ENCODE data around the gene GATAD2B.
"Not testable (repeated sequence)": the region's sequence is repeated elsewhere in the genome, so short reads cannot be mapped to it uniquely, and the experiment has no call there.

Gene GATAD2B

DNA sequence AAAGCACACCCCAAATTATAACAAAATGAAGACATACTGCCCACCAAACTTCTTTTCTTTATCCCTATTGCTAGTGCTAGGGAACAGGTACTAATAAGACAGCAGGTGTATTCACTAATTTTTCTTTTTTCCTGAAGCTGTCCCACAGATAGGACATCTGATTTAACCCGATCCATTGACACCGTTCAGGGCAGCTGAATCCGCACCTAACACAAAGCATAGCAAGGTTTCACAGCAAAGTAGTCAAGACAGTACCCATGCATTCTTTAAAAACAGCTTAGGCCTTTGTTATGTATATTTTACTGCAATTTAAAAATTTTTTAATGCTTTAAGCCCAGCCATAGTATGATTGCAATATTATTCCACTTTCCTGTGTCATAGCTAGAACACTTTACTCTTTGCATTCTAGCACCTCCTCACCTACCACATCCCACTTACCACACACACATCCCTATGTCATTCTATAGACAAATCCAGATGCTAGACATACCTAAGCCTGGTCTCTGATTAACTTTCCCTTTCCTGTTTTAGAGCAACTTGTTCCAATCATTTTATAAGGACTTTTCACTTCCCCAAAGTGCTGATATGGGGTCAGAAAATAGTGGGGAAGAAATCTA is 40.4 kb downstream of the GATAD2B start:
- no peak for DNase-seq

DNA sequence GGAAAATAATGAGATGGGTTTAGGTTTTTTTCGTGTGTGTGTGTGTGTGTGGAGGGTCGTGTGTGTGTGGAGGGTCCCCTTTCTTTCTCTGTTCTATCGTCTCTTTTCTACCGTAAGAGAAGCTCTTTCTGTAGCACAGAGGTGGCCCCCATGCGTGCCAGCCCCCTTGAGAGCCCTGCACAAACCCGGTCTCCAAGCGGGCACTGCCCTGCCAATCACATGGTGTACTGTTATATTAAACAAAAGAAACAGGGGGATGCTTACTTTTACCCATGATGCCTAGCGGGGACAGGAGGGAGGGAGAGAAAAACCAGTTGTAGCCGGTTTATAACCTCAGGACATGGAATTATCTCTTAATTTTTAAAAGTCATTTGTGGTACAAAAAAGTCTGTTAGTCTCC is 41.0 kb downstream of the GATAD2B start:
- DNase-seq = no peak

DNA sequence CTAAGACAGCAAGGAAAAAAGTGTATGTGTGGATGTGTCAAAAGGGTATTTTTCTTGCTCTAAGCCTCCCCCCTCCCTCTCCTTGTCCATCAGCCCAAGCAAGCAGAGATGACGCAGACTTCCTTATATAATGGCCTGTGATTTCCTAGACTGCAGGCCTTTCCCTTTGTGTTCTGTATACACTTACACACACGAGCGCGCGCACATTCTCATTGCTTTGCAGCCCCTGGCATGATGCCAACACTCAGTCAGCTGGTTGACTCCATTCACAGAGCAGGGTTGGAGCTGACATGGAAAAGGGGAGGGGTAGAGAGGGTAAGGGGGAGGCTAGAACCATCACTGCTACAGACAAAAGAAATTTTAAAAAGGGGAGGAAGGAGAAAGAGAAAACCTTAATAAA is 41.8 kb downstream of the GATAD2B start:
- peak; percentile 14 to 56 for DNase-seq

DNA sequence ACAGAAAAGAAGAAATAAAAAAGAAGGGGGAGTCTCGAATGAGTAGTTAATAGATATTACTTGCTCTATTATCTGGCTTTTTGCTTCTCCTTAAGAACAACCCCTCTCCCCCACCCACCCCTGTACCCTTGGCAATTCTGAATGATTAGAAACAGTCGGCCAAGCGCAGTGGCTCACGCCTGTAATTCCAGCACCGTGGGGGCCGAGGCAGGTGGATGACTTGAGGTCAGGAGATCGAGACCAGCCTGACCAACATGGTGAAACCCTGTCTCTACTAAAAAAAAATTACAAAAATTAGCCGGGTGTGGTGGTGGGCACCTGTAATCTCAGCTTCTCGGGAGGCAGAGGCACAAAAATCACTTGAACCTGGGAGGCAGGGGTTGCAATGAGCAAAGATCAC is 42.7 kb downstream of the GATAD2B start:
- no peak for DNase-seq

DNA sequence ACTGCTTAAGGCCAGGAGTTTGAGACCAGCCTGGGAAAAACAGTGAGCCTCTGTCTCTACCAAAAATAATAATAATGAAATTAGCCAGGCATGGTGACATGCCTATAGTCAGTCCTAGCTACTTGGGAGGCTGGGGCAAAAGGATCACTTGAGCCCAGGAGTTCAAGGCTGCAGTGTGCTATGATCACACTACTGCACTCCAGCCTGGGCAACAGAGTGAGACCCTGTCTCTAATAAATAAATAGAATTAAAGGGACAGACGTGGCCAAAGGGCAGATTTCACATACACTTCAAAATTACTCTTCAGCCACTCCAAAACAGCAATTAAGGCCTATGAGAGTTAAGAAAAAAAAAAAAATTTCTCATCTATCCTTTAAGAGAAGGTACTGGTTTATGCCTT is 45.7 kb downstream of the GATAD2B start:
- no peak for DNase-seq

DNA sequence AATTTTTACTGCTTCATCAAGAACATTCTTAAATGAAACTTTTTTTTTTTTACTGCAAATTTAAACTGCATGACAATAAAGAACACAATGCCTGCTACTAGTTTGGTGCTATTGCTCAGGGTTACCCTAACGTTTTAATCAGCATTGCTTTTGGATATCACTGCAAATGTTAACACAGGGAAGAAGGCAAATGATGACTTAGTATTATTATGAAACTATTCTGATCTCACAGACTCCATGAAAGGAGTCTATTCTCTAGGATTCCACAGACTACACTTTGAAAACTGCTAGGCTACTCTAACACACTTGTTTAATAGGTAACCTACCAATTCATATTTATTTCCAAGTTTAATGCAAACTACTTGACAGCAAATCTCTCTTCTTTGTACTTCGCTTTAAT is 49.8 kb downstream of the GATAD2B start:
- no peak for DNase-seq

DNA sequence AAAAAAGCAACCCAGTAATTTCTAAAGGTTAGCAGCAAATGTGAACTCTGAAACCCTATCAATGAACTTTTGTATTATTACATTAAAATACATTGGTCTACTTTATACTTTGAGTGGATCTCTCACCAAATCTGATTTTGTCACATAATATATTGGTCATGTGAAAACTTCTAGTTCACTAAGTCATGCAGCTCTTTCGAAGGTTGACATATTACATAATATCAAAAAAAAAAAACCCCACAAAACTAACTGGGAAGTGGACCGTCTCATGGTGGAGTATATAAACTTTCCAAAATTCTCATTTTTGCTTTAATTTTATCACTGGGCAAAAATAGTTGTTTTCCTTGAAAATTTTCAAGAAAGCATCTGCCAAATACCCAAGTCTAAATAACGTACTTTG is 50.4 kb downstream of the GATAD2B start:
- DNase-seq = no peak

DNA sequence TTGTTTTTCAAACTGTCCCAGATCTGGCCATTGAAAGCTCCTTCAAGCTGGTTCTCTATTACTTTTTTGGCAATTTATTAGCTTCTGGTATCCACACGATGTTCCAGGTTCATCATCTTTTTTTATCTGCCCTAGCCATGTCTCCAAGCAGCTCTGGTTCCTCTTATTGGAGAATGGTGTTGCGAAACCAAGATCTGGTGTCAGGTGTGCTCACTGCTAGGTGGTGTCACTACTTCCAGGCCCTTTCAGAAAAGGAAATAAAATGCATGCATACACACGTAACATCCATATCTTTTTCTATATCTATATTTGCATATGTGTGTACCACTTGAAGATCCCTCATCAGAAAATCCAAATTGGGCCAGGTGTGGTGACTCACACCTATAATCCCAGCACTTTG is 53.3 kb downstream of the GATAD2B start:
- DNase-seq = no peak

DNA sequence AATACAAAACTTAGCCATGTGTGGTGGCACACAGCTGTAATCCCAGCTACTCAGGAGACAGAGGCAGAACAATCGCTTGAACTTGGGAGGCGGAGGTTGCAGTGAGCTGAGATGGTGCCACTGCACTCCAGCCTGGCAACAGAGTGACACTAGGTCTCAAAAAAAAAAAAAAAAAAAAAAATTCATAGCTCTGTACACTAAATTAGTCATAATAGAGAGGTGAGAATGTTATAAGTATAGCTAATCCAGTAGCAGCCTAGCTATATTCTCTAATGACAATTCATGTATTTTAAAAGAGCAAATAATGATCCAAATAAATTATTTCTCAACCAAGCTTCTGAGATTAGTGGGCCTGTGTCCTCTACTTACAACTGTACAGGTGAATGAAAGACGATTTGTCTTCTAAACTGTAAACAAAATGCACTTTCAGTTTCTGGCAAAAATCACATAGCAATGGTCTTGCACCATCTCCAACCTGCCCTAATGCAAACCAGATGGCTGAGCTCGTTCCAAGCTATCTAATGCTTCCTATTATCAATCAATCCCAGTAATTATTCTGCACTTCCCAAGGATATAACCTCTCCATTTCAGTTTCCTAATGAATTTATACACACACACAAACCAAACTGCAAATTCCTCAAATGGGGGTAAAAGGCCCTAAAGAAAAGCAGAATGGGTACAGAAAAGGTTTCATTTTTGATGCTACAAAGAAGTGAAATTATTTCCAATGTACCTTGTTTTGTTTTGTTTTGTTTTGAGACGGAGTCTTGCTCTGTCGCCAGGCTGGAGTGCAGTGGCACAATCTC is 56.5 kb downstream of the GATAD2B start:
- no peak for DNase-seq

DNA sequence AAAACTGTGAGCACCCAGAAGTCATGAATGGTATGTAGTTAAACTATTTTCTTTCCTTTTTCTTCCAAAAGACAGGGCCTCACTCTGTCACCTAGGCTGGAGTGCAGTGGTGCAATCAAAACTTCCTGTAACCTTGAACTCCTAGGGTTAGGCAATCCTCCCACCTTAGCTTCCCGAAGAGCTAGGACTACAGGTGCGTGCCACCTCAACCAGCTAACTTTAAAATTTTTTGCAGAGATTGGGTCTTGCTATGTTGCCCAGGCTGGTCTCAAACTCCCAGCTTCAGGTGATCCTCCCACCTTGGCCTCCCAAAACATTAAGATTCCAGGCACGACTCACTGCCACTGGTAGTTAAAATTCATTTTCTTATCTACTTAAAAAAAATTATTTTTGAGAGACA is 62.5 kb downstream of the GATAD2B start:
- DNase-seq = no peak

DNA sequence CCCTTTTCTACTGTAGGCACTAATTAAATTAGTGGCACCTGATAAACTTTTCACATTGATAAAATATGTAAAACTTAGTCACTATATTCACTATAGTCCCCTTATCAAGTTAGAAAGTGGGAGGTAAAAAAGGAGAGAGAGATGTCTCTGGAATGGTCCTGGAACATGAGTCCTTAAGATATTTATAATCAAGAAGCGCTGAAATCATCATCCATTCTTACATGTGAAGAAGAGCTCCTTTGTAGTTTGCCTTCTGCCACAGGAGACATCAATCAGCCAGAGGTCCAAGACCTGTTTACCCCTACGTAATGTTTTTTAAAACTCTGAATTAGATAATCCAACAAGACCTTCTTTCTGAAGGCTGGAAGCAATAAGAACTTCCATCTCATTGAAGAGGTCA is 65.3 kb downstream of the GATAD2B start:
- DNase-seq = no peak

DNA sequence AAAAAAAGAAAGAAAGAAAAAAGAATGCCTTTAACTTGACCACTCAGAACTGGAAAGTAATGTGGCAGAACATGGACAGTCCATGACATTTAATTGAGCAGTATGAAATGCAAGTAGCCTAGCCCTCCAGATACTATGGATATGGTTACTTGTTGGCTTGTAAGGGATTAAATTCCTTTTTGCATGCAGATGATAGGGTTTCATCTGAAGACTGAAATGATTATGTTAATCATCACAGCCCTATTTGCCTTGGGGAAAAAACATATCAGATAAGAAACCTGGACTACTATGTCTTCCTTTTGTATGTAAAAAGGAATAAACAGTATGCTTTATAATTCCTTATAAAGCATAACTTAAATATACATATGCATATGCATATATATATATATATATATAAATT is 66.0 kb downstream of the GATAD2B start:
- DNase-seq = no peak

DNA sequence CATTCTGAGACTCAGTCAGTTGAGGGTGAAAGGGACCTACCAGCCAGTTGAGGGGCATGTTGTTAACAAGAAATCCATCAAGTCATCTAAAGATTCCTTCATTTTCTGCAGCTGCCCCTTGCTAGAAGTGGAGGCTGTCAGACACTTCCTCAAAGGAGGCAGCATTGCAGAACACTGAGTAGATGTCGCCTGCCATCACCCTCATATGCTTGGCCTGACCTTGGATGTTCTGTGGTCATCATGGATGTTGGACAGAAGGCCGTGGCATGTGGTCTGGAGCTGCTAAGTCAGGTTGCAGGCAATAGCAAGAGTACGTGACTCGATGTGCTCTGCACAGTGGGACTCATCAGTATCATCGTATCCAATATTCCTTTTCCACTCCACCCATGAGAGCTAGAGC is 70.6 kb downstream of the GATAD2B start:
- no peak for DNase-seq

DNA sequence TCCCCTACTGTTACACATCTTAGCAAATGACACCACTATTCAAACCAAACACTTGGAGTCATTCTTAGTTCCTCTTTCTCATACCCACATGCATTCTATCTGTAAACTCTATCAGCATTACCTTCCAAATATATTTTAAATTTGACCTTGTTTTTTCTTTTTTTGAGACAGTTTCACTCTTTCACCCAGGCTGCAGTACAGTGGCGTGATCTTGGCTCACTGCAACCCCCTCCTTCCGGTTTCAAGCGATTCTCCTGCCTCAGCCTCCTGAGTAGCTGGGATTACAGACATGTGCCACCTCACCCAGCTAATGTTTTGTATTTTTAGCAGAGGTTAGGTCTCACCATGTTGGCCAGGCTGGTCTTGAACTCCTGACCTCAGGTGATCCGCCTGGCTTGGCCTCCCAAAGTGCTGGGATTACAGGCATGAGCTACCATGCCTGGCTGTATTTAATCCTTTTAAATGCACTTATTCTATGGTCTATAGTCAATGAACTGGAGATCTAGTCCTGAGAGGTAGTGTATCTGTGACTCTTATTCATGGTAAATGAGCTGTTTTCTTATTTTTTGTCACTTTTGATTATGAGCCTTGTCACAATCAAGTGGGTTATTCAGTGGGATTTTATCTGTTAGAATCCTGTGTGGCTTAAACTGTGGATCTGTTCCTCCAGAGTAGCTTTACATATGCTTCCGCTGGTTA is 73.1 kb downstream of the GATAD2B start:
- DNase-seq = no peak

DNA sequence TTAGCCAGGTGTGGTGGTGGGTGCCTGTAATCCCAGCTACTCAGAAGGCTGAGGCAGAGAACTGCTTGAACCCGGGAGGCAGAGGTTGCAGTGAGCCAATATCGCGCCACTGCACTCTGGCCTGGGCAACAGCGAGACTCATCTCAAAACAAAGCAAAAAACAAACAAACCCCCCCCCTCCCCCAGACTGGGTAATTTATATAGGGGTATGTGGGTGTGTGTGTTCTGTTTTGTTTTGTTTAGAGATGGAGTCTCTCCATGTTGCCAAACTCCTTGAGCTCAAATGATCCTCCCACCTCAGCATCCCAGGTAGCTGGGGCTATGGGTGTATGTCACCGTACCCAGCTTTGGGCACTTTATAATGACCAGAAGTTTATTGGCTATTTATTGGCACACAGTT is 74.0 kb downstream of the GATAD2B start:
- DNase-seq = no peak

DNA sequence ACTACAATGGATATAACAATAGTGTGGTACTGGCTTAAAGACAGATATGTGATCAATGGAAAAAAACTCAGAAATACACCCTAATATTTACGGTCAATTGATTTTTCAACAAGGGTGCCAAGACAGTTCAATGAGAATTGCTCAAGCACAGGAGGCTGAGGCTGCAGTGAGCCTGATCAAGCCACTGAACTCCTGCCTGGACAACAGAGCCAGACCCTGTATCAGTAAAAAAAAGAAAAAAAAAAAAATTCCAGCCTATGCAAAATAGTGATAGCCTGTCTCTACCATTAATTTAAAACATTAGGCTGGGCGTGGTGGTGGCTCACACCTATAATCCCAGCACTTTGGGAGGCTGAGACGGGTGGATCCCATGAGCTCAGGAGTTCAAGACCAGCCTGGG is 77.6 kb downstream of the GATAD2B start:
- no peak for DNase-seq

DNA sequence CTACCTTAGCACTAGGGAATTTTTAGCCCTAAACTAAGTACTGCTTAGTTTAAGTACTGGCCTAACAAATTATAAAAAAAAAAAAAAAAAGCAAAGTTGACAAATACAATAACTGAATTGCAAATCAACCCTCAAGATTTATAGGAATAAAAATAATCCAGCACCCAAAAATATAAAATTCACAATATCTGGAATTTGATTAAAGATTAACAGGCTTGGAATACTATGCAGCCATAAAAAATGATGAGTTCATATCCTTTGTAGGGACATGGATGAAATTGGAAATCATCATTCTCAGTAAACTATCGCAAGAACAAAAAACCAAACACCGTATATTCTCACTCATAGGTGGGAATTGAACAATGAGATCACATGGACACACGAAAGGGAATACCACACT is 78.4 kb downstream of the GATAD2B start:
- DNase-seq = not testable (repeated sequence)

DNA sequence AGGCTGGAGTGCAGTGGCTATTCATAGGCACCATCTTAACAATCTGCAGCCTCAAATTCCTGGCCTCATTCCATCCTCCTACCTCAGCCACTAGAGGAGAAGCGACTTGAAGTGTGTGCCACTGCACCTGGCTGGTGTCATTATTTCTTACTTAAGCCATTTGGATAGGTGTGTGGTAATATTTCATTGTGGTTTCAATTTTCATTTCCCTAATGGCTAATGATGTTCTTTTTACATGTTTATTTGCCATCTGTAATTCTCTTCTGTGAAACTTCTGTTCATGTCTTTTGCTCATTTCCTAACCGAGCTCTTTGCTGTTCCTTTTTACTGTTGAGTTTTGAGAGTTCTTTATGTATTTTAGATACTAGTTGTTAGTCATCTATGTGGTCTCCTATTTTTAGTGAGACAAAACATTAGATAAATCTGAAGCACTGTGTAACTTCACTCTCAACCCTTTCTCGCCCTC is 80.7 kb downstream of the GATAD2B start:
- no peak for DNase-seq

DNA sequence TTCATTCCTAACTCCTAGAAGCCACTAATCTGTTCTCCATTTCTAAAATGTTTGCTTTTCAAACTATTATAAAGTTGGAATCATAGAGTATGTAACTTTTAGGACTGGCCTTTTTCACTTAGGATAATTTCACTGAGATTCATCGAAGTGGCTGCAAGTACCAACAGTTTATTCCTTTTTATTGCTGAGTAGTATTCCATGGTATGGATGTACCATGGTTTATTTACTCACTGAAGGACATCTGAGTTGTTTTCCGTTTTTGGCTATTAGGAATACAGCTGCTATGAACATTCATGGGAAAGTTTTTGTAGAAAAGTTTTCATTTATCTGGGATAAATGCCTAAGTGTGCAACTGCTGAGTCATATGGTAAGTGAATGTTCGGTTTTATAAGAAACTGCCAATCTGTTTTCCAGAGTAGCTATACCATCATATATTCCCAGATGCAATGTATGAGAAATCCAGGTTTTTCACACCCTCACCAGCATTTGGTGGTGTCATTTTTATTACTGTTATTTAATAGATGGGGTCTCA is 81.2 kb downstream of the GATAD2B start:
- DNase-seq = no peak

DNA sequence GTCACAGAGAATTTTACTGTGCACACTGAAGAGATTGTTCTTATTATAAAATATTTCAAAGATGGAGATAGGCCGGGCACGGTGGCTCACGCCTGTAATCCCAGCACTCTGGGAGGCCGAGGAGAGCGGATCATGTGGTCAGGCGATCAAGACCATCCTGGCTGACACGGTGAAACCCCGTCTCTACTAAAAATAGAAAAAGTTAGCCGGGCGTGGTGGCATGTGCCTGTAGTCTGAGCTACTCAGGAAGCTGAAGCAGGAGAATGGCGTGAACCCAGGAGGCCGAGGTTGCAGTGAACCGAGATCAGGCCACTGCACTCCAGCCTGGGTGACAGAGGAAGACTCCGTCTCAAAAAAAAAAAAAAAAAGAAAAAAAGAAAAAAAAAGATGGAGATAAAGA is 82.0 kb downstream of the GATAD2B start:
- not testable (repeated sequence) for DNase-seq

DNA sequence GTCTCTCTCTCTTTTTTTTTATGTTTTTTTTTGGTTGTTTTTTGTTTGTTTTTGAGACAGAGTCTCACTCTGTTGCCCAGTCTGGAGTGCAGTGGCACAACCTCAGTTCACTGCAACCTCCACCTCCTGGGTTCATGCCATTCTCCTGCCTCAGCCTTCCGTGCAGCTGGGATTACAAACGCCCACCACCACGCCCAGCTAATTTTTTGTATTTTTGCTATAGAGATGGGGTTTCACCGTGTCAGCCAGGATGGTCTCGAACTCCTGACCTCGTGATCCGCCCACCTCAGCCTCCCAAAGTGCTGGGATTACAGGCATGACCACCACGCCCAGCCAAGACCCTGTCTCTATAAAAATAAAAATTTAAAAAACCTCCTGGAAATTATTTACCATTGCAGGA is 88.8 kb downstream of the GATAD2B start:
- not testable (repeated sequence) for DNase-seq

DNA sequence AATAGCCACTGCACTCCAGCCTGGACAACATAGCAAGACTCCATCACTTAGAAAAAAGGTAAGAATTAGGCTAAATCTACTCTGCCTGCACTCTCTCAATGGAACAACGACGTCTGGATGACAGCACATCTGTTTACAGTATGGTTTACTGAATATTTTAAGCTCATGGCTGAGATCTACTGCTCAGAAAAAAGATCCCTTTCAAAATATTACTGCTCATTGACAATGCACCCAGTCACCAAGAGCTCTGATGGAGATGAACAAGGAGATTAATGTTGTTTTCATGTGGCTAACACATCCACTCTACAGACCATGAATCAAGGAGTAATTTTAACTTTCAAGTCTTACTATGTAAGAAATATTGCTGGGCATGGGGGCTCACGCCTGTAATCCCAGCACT is 89.6 kb downstream of the GATAD2B start:
- DNase-seq = no peak

DNA sequence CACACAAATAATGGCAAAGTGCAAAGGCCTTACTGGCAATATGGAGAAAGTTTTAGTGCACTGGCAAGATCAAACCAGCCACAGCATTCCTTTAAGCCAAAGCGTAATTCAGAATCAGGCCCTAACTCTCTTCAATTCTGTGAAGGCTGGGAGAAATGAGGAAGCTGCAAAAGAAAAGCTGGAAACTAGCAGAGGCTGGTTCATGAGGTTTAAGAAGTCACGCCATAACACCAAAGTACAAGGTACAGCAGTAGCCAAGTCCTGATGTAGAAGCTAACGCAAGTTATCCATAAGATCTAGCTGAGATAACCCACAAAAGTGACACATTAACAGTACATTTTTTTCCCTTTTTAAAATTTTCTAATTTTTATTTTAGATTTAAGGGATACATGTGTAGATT is 90.5 kb downstream of the GATAD2B start:
- no peak for DNase-seq

DNA sequence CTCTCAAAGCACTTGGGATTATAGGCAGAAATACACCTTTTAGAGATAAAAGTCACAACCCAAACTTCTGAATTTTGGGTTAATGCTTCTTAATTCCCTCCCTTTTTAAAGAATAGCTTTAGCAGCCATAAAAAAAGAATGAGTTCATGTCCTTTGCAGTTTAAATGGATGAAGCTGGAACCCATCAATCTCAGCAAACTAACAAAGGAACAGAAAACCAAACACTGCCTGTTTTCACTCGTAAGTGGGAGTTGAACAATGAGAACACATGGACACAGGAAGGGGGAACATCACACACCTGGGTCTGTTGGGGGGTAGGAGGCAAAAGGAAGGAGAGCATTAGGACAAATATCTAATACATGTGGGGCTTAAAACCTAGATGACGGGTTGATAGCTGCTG is 91.7 kb downstream of the GATAD2B start:
- no peak for DNase-seq
